HG03025 (cell line): ENCODE data around the gene HIVEP3.

Experiments
- ATAC-seq: cut with Tn5 transposase; IDR thresholded peaks from one replicate; pipeline ENCODE4 v1.9.1; 2021; ENCODE audit warnings: mild to moderate bottlenecking, moderate library complexity; ENCODE audit not compliant: unreplicated experiment, low FRiP score

HIVEP3 gene

DNA sequence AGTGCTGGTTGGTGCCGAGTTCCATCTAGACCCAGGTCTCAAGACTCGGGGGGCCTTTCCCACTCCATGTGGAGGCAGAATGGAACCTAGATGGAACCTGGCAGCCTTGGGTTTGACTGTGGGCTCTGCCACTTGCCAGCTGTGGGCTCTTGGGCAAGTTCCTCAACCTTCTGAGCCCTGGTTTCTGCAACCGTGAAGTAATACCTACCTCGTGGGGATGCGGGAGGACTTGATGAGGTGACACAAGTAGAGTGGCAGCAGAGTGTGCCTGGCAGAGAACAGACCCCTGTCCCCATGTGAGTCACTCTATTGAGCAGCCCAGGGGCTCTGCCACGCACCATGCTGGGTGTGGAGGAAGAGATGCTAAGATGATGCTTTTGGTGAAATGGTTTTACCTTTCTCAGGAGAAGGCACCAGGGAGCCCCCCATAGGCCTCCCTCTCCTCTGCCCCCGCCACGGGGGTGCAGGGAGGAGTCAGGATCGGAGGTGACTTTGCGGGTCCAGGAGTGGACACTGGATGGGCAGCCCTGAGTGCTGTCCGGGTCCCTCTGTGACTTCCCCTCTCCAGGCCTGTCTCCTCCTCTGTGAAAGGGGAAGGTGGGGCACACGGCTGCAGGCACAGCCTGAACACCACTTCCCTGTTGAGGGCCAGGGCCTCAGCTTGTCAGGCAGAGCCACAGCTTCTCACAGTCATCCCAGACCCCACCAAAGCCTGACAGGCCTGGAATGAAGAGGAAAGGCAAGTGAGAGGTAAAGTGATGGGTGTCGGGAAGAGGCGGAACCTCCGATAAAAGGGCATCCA, 397.6 kb downstream of the HIVEP3 start:
- ATAC-seq, result no peak

DNA sequence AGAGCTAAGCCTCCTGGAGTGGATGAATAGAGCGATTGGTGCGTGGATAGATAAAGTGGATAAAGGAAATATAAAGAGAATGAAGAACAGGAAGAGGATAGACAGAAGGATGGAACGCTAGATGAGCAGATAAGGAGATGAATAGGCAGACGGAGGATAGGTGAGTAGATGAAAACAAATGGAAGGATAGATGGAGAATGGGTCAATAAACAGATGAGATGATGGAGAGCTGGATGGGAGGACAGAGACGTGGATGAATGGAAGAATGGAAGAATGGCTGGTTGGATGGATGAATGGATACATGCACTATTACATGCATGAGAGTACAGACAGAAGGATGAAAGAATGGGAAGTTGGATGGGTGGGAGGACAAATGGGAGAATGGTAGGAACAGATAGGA, 399.1 kb downstream of the HIVEP3 start:
- ATAC-seq, result no peak

DNA sequence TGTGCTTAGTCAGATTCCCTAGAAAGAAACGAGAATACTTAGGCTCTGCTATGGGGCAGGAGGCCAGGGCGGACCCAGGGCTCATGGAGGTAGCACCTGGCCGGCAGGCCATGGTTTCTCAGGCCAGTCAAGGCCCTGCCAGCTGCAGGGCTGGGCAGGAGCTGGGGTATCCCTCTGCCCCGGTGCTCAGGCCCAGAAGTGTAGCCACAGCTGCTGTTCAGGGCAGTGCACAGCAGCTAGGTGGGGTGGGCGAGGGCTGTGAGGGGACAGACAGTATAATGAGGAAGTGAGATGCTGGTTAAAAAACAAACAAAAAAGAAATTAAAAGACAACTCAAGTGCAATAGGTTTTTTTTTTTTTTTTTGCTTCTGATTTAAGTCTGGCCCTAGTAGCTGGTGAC, 400.3 kb downstream of the HIVEP3 start:
- no peak for ATAC-seq

GRCh38 chr1:41517062-41517438, 401.7 kb downstream of the HIVEP3 start:
- no peak for ATAC-seq

DNA sequence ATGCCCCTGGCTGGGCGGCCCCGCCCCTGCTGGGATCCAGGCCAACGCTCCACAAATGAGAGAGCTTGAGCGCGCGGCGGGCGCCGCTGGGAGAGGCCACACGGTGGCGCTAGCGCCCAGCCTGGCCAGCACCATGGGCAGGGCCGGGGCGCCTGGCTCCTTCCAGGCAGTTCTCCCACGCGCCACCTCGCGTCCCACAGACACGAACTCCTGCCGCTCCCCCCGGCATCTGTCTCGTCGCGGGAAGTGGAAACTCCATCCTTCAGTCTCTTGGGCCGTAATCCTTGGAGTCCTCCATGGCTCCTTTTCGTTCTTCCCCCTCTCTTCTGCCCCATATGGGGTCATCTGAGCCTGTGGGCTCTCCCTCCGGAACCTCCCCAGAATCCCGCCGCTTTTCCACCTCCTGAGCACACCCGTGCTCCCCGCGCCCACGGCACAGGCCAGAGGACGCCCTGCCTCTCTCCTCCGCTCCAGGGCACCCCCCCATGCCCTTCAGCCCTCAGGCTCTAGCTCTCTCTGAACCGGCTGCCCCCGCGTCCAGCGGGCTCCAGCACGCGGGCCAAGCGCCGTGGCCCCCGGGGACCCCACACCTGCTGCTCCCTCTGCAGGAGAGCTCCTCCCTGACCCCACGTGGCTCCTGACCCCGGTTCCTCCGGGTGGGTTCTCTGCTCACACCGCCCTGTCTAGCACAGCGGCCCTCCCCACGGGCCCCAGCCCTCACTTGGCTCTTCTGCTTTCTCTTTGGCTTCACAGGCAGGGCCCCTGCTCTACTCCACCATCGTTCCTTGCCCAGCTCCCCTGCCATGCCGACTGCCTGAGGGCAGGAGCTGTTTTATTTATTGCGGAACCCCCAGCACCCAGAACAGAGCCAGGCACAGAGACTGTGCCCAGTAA, 402.3 kb downstream of the HIVEP3 start:
- no peak for ATAC-seq

GRCh38 chr1:41515778-41516167, 402.9 kb downstream of the HIVEP3 start:
- no peak for ATAC-seq

DNA sequence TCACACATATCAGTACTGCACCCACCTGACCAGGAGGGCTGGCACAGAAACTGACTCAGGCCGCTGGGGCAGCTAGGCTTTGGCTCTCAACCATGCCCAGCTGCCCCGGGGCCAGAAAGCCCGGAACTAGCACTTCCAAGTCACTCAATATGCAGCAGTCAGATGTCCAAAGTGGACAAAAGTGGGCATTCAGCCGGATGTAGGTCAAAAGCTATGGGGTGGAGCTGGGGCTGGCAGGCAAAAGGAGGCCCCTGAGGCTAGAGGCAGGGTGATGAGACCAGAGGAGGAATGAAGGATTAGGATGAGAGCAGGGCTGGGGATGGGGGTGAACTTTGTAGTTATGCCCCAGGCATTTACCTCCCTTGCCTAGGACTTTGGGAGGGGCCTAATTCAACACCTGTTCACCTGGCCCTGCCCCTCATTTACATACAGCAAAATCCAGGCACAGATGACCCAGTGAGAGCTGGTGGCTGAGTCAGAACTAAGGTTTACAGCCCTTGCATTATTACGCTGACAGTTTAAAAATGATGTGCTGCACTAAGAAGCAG, 403.5 kb downstream of the HIVEP3 start:
- ATAC-seq, result no peak

DNA sequence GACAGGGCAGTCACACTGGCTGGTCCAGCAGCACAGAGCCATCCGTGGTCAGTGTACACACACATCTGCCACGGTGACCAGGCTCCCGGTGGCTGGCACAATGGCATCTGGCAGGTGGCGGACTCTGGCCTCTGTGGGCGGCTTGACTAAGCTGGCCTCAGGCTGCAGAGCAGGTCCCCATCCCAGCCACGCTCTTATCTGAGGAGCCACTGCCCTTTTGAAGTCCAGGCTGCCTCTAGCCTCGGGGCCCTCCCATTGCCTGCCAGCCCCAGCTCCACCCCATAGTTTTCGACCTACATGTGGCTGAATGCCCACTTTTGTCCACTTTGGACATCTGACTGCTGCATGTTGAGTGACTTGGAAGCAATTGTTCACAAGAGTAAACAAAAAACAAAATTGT, 404.3 kb downstream of the HIVEP3 start:
- no peak for ATAC-seq

DNA sequence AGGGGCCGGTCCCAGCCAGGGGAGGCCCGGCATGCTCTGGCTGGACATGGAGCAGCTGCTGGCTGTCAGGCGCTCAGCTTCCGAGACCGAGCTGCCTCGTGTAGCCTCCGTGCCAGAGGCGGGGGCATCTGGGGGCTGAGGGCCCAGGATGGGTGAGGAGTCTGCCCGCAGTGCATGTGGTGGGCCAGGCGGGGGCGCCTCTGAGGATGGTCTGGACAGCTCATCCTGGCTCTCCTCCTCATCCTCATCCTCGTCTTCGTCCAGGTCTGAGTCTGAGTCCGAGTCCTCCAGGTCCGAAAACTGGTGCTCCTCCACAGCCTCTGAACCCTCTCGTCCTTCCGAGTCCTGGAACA, 405.4 kb downstream of the HIVEP3 start:
- ATAC-seq, result no peak

- ATAC-seq, result no peak
Observed at GRCh38 chr1:41512701-41513382, 405.9 kb downstream of the HIVEP3 start.

DNA sequence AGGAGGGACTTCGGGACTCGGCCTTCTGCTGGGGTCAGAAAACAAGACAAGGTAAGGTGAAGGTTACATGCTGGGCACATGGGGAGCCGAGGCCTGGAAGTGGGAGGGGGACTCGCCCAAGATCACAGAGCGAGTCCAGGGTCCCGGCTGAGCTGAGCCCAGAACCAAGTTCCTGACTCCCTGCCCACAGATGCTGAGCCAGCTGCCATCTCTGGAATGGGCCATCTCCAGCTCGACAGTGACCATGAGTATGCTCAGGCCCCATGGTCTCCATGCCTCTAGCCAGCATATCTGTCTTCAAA, 407.5 kb downstream of the HIVEP3 start:
- ATAC-seq, result no peak

DNA sequence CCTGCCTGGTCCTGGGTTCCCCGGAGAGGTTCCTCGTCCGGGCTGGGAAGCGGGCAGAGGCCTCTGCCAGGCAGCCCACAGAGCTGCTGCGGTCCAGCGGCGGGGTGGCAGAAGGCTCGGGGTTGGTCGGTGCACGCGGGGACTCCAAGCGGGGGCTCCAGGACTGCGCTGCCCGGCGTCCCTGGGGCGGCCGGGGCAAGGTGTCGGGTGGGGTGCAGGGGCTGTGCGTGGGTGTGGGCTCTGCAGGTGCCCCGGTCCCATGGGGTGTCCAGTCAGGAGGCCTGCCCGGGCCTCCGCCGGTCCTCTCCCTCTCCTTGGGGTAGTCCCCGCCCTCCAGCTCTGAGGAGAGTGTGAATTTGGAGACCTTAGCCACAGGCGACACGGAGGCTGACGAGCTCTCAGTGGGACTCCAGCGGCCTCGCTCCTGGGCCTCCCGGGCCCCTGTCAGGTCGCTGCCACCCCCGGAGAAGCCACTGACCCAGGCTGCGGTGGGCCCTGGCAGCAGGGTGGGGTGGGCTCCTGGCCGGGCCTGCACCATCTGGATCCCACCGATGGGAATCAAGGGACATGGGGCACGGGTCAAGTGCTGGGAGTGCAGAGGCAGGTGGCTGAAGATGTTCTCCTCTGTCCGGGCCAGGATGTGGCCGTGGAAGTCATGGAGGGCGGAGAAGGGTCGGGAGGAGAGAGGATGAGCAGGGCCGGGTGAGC, 408.0 kb downstream of the HIVEP3 start:
- no peak for ATAC-seq

DNA sequence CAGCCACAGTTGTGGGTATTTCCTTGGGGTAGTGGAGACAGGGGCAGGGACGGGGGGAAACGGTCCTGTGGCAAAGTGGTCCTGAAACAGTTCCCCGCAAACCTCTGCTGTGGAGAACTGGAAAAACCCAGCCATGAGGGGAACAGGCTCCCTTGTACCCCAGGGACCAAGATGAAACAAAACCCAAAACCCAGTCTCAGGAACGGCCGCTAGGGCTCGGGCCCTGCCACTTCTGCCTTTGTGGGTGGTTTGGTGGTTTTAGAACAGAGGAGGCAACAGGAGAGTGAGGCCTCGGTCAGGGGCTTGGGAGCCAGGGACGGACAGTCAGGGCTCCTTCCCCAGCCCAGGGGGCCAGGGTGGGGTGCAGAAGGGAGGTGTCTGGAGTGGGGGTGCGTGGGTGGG, 409.5 kb downstream of the HIVEP3 start:
- ATAC-seq, result no peak

DNA sequence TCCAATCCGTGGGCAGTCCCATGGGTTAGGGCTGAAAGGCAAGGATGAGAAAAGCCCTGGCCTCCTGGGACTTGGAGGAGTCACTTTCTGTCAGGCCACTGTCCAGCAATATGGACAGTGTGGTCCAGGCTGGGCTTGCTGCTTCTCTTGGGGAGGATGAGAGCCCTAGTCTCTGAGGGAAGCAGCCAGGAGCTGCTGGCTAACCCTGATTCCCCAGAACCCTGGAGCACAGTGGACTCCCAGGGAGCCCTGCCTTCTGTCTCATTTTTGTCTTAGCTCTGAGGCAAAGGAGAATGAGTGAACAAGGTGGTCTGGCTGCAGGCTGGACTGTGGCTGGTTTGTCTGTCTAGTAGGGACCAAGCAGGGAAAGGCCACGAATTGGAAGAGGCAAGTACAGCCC, 410.4 kb downstream of the HIVEP3 start:
- ATAC-seq, result no peak

DNA sequence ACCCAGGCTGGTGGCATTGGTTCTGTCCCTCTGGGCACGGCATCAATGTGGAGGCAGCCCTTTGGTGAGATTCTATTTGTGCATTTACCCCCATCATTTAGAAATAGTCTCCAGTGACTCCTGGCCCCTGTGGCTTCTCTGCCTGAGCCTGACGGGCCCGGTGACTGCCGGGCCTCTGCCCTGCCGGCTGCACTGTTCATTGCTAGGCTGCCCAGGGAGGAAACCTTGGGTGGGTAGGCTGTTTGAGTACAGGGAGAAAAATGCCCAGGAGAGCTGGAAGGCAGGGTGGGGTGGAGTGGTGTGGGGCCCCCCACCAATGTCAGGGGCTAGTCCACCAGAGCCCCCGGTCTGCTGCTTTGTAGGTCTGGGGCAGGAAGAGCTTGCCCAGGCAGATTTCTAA, 410.9 kb downstream of the HIVEP3 start:
- ATAC-seq, result no peak

DNA sequence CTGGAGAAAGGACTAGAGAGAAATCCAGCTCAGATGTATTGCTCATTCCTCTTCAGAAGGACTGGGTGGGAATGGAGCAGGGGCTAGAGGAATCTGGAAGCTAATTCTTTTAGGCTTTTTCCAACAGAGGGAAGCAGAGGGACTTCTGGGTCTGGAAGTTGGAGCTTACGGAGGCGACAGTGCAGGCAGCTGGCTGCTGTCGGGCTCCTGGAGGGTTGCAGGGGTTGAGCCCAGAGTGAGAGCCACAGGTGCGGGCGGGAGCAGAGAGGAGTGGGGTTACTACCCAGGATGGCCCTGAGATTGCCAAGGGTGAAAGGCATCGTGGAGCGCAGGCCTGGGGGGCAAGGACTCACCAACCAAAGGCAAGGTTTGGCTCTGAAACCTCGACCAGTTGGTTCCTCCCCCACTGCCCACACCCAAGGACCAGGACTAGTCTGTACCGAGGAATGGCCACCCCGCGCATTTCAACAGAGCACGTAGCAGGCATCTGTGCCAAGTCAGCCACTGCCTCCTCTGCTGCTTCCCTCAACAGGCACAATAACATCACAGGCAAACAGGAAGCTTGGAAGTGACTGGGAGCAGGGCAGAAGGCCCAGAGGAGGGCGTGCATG, 411.5 kb downstream of the HIVEP3 start:
- ATAC-seq, result no peak

- ATAC-seq, result no peak
Observed at GRCh38 chr1:41504114-41505035, 414.3 kb downstream of the HIVEP3 start.

DNA sequence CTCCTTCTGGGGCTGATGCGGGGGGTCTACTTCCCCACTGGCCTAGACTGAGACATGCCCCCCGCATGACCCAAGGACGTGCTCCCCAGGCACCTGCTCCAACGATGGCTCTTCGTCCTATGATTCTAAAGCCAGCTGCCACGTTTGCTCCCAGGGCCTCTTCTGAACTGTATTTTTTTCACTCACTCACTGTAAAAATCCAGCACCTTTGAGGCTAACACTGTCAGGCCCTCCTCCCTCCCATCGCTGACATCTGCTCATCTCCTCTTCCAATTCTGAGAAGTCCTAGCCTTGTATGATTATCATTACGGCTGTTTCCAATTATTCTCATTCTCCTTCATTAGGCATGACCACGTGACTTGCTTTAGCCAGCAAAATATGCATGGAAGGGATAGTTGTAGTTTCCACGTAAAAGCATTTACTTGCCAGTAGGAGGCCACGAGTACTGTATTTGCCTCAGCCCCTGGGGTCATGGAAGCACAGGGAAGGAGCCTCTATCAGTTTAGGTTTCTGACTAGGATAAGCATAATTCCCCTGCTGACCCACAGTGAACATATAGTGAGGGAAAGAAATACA, 415.1 kb downstream of the HIVEP3 start:
- ATAC-seq, result no peak

DNA sequence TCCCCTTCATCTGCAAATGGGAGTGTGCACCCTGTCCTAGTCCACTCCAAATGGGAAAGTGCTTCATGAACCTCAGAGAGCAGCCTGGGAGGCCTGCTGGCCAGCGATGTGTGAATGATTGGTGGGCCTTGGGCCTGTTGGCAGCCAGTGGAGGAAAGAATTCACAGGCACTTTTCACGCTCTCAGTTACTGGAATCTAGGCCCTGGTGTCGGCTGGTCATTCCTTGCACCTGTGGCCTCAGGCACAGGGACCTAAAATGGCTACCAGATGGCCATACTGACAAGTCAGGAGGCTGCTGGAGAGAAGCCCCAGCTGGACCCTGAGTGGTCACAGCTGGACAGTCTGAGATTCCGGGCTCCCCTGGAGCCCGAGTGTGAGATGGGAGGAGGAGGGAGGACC, 415.8 kb downstream of the HIVEP3 start:
- no peak for ATAC-seq
